Stomach smooth muscle (tissue), 2 donors: ENCODE results near the gene TSEN2.
"Not testable (repeated sequence)": the region's sequence is repeated elsewhere in the genome, so short reads cannot be mapped to it uniquely, and the experiment has no call there.

Experiments
- H3K27ac ChIP-seq: one replicate; pipeline ENCODE4 v1.7.0; 2013; ENCODE audit warnings: mild to moderate bottlenecking, low read length, inconsistent platforms
- H3K27me3 ChIP-seq, 2 donors: one replicate each; pipeline ENCODE4 v1.7.0; 2013; ENCODE audit warnings: low read length in 2 of 2; ENCODE audit not compliant: insufficient read depth in 2 of 2, control insufficient read depth in 1 of 2
- H3K36me3 ChIP-seq, 2 donors: one replicate each; pipeline ENCODE4 v1.7.0; 2013; ENCODE audit warnings: low read length in 2 of 2; ENCODE audit not compliant: control insufficient read depth in 2 of 2, insufficient read depth in 2 of 2
- H3K4me1 ChIP-seq: one replicate; pipeline ENCODE4 v1.7.0; 2013; ENCODE audit warnings: low read length; ENCODE audit not compliant: control insufficient read depth, insufficient read depth
- H3K4me3 ChIP-seq, 2 donors: one replicate each; pipeline ENCODE4 v1.7.0; 2013; ENCODE audit warnings: low read length in 2 of 2
- H3K9ac ChIP-seq, 2 donors: one replicate each; pipeline ENCODE4 v1.7.0; 2013; ENCODE audit warnings: low read length in 2 of 2, mild to moderate bottlenecking in 1 of 2
- H3K9me3 ChIP-seq, 2 donors: one replicate each; pipeline ENCODE4 v1.7.0; 2013; ENCODE audit warnings: low read length in 2 of 2; ENCODE audit not compliant: control insufficient read depth in 2 of 2
- donor health status: healthy.
- donor health status: Pancreatic carcinoma.

Gene TSEN2

DNA sequence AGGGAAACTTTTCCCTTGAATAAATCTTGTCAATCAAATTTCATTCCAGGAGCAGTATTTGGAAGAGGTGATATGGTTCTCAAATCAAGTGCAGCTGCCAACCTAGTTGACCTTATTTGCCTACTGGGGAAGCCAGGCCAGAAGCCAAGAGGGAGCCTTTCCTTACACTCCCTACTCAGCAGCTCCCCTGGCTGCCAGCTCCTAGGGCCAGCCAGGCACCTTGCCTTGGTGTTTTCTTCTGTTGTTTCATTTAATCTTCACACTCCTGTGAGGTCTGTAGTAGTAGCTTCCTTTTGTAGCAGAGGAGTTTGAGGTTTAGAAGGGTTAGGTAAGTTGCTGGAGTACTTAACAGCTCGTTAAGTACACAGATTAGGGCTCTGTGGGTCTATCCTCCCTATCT lies 38.4 kb downstream of the TSEN2 start:
- Histone ChIP-seq H3K4me3 (no peak overlapping the region), H3K27ac (no peak overlapping the region), H3K36me3 (peaks cover 26 to 30% of the 10 kb centered on the region in 2 donors), H3K27me3 (no peaks in the 10 kb centered on the region), H3K9me3 (no peaks in the 10 kb centered on the region), H3K4me1 (no peaks in the 10 kb centered on the region), H3K9ac (no peak overlapping the region)

DNA sequence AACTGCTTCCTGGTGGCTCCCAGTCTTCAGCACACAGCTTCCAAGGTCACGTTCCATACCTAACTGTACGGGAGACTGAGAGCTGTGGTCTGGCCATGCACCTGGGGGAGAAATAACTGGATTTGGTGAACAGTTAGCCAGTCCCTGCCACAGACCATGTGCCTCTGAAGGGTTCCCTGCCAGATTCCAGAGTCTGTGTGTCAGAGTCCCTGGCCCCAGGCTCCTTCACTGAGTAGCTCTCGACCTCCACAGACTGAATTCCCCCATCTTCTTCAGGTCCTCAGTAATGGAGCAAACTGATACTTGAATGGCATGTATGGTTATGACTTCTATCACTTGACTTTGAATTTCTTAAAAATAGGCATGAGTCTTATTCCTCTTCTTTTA lies 43.5 kb downstream of the TSEN2 start:
- Histone ChIP-seq H3K4me1 (no peaks in the 10 kb centered on the region), H3K9me3 (no peaks in the 10 kb centered on the region), H3K9ac (no peak overlapping the region), H3K4me3 (no peak overlapping the region), H3K27ac (no peak overlapping the region), H3K36me3 (peaks cover 40% of the 10 kb centered on the region in 2 donors), H3K27me3 (no peaks in the 10 kb centered on the region)

DNA sequence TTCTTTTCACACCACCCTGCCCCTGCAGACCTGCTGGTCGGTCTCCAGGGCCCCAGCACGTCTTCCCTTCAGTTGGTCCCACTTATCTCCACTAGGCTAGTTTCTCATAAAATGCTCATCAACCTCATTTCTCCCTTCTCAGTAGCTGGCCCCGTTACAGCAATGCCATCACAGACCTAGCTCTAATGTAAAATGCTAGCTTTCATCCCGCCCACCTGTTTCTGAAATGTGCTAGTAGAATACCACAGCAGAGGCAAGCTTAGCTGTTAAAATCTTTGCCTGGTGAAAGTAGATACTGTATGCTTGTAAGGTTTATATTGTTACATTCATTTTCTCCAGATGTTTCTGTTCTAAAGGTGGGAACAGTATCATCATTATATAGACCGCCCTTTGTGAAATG lies 47.9 kb downstream of the TSEN2 start:
- no peak overlapping the region for H3K9ac ChIP-seq
- H3K4me1 ChIP-seq: no peaks in the 10 kb centered on the region
- H3K36me3 ChIP-seq: peaks cover 30 to 35% of the 10 kb centered on the region in 2 donors
- H3K4me3 ChIP-seq: no peak overlapping the region
- no peak overlapping the region for H3K27ac ChIP-seq
- H3K9me3 ChIP-seq: no peaks in the 10 kb centered on the region
- H3K27me3 ChIP-seq: no peaks in the 10 kb centered on the region

DNA sequence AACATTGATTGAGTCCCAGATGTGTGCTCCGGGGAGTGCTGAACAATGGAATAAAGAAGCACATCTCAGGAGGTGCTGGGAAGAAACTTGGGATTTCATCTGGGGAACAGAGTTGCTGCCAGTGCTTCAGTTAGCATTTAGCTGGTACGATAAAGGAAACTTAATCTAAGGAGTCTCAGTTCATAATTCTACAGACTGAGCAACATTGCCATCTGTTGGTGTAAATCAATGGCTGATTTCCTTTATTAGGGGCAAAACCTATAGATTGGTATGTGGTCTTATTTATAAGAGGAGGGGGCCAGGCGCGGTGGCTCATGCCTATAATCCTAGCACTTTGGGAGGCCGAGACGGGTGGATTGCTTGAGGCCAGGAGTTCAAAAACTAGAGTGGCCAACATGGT lies 52.1 kb downstream of the TSEN2 start:
- Histone ChIP-seq H3K27me3 (no peaks in the 10 kb centered on the region), H3K4me3 (no peak overlapping the region), H3K9ac (no peak overlapping the region), H3K27ac (no peak overlapping the region), H3K36me3 (peaks cover 14 to 26% of the 10 kb centered on the region in 2 donors), H3K9me3 (no peaks in the 10 kb centered on the region), H3K4me1 (no peaks in the 10 kb centered on the region)

DNA sequence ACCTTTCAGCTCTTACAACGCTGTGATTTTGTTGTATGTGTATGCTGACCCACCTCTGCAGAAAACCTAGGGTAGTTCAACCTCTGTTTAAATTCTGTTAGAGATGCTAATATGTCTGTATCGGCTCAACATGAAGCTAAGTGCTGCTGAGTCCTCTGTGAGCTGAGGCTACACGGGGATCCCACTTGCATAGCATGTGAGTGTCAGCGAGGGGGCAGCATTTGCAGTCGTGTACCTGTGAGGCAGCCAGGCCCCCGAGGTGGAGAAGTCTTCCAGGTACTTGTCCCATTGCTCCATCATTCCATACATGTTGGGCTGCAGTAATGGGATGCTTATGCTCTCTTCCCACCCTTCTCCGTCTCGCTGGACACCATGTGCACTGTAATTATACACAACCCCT lies 57.3 kb downstream of the TSEN2 start:
- Histone ChIP-seq H3K9ac (no peak overlapping the region), H3K27ac (no peak overlapping the region), H3K36me3 (peaks cover 0 to 5% of the 10 kb centered on the region in 2 donors), H3K4me1 (no peaks in the 10 kb centered on the region), H3K4me3 (no peak overlapping the region), H3K9me3 (no peaks in the 10 kb centered on the region), H3K27me3 (no peaks in the 10 kb centered on the region)

DNA sequence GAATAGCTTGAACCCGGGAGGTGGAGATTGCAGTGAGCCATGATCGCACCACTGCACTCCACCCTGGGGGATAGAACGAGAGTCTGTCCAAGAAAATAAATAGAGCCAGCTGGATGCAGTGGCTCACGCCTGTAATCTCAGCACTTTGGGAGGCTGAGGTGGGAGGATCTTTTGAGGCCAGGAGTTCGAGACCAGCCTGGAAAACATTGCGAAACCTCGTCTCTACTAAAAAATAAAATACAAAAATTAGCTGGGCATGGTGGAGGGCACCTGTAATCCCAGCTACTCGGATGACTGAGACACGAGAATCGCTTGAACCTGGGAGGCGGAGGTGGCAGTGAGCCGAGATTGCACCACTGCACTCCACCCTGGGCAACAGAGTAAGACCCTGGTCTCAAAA lies 59.2 kb downstream of the TSEN2 start:
- not testable (repeated sequence) for H3K27ac ChIP-seq, H3K9ac ChIP-seq, H3K36me3 ChIP-seq, H3K4me3 ChIP-seq, H3K9me3 ChIP-seq, H3K4me1 ChIP-seq, H3K27me3 ChIP-seq

DNA sequence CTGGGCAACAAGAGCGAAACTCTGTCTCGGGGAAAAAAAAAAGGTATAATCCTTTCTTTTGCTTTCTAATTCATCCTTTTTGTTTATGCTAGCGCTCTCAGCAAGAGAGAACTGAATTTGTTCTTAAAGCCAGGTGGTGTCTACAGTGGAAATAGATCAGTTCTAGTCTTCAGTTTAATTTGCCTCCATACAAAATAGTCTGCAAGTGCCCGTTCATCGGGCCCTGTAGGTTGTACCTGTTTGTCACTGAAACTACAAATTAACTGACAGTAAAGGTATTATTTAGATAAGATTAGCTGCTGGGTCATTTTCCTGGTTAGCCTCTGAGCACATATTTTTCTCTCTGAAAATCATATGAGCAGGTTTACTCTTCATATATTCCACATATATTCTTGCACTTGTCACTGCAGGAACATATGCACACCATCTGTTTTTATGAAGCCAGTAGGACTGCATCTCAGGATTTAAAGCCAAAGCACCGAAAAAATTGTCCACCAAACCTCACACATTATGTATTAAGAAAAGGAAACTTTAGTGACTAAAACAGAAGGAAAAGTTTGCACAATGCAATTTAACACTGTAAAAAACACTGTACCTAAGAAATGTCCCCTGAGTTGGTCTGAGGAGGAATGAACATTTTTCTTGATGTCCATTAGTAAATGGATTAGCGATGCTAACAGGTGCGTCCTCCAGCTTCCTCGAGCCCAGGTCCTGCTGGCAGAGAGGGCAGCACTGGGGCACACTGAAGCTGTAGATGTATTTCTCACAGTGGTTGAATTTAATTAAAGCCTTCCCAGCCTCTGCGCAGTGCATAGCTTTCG lies 60.6 kb downstream of the TSEN2 start:
- Histone ChIP-seq H3K27ac (no peak overlapping the region), H3K36me3 (peaks cover 0 to 5% of the 10 kb centered on the region in 2 donors), H3K4me1 (no peaks in the 10 kb centered on the region), H3K27me3 (no peaks in the 10 kb centered on the region), H3K9me3 (no peaks in the 10 kb centered on the region), H3K9ac (no peak overlapping the region), H3K4me3 (no peak overlapping the region)

DNA sequence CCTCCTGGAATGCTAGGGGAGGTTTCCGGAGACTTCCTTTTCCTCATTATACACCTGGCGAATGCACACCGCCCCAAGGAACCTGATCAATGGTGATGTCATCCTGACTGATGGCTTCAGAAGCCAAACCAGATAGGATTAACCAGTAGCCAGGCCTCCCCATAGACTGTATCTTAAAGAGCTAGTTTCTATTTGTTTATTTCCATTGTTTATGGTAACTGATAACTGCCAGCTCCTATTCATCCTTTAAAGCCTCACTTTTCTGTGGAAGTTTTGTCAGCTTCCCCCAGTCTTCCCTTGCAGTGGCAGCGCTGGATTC lies 61.2 kb downstream of the TSEN2 start, which contains the start of gene MKRN2OS:
TSS of gene MKRN2OS (minus strand) at position 27 of the 319 bp plus-strand sequence. CDS start 35 bp downstream, outside the sequence.
- Histone ChIP-seq H3K9me3 (no peaks in the 10 kb centered on the region), H3K27me3 (no peaks in the 10 kb centered on the region), H3K4me1 (no peaks in the 10 kb centered on the region), H3K36me3 (no peaks in the 10 kb centered on the region), H3K4me3 (no peak within 1 kb of the TSS), H3K9ac (no peak within 1 kb of the TSS), H3K27ac (no peak within 1 kb of the TSS)

DNA sequence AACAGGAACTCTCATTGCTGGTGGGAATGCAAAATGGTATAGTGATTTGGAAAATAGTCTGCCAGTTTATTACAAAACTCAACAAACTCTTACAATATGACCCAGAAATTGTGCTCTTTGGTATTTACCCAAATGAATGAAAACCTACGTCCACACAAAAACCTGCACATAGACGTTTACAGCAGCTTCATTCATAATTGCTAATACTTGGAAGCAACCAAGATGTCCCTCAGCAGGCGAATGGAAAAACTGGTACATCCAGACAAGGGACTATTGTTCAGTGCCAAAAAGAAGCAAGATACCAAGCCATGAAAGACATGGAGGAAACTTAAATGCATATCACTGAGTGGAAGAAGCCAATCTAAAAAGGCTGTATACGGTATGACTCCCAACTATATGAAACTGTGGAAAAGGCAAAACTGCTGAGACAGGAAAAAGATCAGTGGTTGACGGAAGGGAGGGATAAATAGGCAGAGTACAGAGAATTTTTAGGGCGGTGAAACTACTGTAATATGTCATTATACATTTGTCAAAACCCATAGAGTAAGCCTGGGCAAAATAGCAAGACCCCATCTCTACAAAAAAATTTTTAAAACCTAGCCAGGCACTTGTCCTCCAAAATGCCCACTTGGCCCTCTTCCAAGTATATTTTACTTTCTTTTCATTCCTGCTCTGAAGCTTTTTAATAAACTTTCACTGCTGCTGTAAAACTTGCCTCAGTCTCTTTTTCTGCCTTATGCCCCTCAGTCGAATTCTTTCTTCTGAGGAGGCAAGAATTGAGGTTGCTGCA lies 65.9 kb downstream of the TSEN2 start:
- no peak overlapping the region for H3K9ac ChIP-seq
- peaks cover 6% of the 10 kb centered on the region for H3K4me1 ChIP-seq
- no peaks in the 10 kb centered on the region for H3K9me3 ChIP-seq
- H3K36me3 ChIP-seq: no peaks in the 10 kb centered on the region
- H3K4me3 ChIP-seq: no peak overlapping the region
- H3K27me3 ChIP-seq: peaks cover 0 to 11% of the 10 kb centered on the region in 2 donors
- H3K27ac ChIP-seq: no peak overlapping the region

DNA sequence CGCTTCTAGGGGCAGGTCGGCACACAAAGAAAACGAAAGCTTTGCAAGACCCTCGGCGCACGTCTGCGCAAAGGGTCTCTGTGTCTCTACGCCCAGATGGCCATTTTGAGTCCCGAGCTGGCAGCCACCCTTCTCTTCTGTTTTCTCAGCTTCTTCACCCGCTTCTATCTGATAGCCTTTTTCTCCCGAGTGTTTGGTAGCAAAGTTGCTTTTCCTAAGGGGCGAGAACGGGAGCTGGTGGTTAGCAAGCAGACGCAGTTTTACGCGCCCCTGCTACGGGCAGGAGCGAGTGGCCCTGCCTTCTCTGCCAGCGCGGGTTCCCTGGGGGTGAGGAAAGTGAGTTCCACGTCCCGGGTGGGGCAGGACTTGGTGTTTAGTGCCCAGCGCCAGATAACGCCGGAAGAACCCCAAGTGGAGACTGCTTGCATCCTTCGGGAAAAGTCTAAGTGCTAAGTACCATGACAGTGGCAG lies 69.7 kb downstream of the TSEN2 start:
- H3K9ac ChIP-seq: peak overlapping the region; percentile 57 to 58
- peak overlapping the region; percentile 72 to 84 for H3K4me3 ChIP-seq
- no peaks in the 10 kb centered on the region for H3K9me3 ChIP-seq
- peaks cover 0 to 11% of the 10 kb centered on the region in 2 donors for H3K27me3 ChIP-seq
- H3K36me3 ChIP-seq: no peaks in the 10 kb centered on the region
- H3K4me1 ChIP-seq: peaks cover 13% of the 10 kb centered on the region
- H3K27ac ChIP-seq: no peak overlapping the region

DNA sequence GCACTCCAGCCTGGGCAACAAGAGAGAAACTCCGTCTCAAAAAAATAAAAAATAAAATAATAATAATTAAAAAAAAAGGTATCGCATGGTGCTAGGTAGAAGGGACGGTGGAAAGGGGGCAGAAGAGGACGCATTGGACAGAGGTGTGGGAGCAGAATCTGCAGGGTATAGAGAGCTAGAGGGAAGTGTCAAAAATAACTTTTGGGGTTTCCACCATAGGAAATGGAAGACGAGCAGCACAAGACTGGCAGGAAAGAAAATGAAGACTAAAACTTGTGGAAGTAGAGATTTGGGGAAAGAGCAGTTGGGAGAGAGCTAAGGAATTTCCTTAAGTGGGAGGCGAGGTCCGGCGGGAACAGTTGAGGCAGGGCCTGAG lies 72.0 kb downstream of the TSEN2 start:
- Histone ChIP-seq H3K27me3 (peaks cover 0 to 11% of the 10 kb centered on the region in 2 donors), H3K4me3 (peak overlapping the region; percentile 64 to 92), H3K4me1 (peaks cover 24% of the 10 kb centered on the region), H3K36me3 (no peaks in the 10 kb centered on the region), H3K27ac (peak overlapping the region; percentile 92), H3K9me3 (no peaks in the 10 kb centered on the region), H3K9ac (peak overlapping the region; percentile 81 to 90)
